Muscle of leg (tissue), 11 donors: Measurements from ENCODE around the gene BGN. TPM values are rescaled to one million over a fixed set of nuclear protein-coding genes. Genes with fewer than 3 reads are reported as not detected.

ENCODE experiments used
- DNase-seq: peaks from one replicate; pipeline ENCODE4 v3.0.0; 2013
- H3K27ac ChIP-seq: one replicate; pipeline ENCODE4 v1.5.1; 2013; ENCODE audit warnings: mild to moderate bottlenecking, low read length, control low read depth
- H3K27me3 ChIP-seq: one replicate; pipeline ENCODE4 v1.6.1; 2013; ENCODE audit warnings: low read length; ENCODE audit not compliant: control insufficient read depth, insufficient read depth
- H3K36me3 ChIP-seq: one replicate; pipeline ENCODE4 v1.6.1; 2013; ENCODE audit warnings: low read length; ENCODE audit not compliant: control insufficient read depth, insufficient read depth
- H3K4me1 ChIP-seq: one replicate; pipeline ENCODE4 v1.6.1; 2013; ENCODE audit warnings: low read length; ENCODE audit not compliant: control insufficient read depth, insufficient read depth
- H3K4me3 ChIP-seq: one replicate; pipeline ENCODE4 v1.5.1; 2013; ENCODE audit warnings: low read length, control low read depth
- H3K9me3 ChIP-seq: replicated peaks from 2 replicates; pipeline ENCODE4 v1.6.1; 2013; ENCODE audit warnings: low read depth, low read length; ENCODE audit not compliant: control insufficient read depth
- WGBS: methylation state at CpG from one replicate; pipeline ENCODE4 v1.1.5; 2013; ENCODE audit warnings: missing lambda C conversion rate; ENCODE audit not compliant: insufficient coverage; 5-methylcytosine and 5-hydroxymethylcytosine counted together
- polyA plus RNA-seq, 8 donors: library from polyadenylated mRNA; unstranded; fragments of 120-200 nt; gene quantifications; one replicate each; pipeline versions ENCODE4 v1.2.1 to v1.2.3, GENCODE V29; 2013; ENCODE audit warnings: inconsistent platforms in 1 of 8, low replicate concordance in 1 of 8; ENCODE audit not compliant: insufficient read length in 8 of 8, insufficient read depth in 1 of 8
- total RNA-seq: library from RNA; stranded (reverse); fragments of 120-200 nt; gene quantifications from one replicate; pipeline ENCODE4 v1.2.4, GENCODE V29; 2013

Gene BGN
- total and polyA plus RNA-seq, 9 donors = 39.7 to 238 (median 152) TPM

- DNase-seq = peak; percentile 59
- 71% methylated on average over 16 of the region's 17 CpGs for WGBS
- Histone ChIP-seq H3K4me1 (peaks cover 39% of the 10 kb centered on the region), H3K9me3 (no peaks in the 10 kb centered on the region), H3K4me3 (no peak overlapping the region), H3K27ac (peak overlapping the region; percentile 29), H3K27me3 (peaks cover 4% of the 10 kb centered on the region), H3K36me3 (no peaks in the 10 kb centered on the region)
Observed at GRCh38 chrX:153499876-153500275, 5.1 kb downstream of the BGN start.

GRCh38 chrX:153500676-153501280 lies 6.0 kb downstream of the BGN start:
- no peak overlapping the region for H3K4me3 ChIP-seq
- 87% methylated on average over 8 of the region's 9 CpGs for WGBS
- peaks cover 31% of the 10 kb centered on the region for H3K4me1 ChIP-seq
- H3K36me3 ChIP-seq = no peaks in the 10 kb centered on the region
- no peak for DNase-seq
- no peak overlapping the region for H3K27ac ChIP-seq
- no peaks in the 10 kb centered on the region for H3K27me3 ChIP-seq
- no peaks in the 10 kb centered on the region for H3K9me3 ChIP-seq

DNA sequence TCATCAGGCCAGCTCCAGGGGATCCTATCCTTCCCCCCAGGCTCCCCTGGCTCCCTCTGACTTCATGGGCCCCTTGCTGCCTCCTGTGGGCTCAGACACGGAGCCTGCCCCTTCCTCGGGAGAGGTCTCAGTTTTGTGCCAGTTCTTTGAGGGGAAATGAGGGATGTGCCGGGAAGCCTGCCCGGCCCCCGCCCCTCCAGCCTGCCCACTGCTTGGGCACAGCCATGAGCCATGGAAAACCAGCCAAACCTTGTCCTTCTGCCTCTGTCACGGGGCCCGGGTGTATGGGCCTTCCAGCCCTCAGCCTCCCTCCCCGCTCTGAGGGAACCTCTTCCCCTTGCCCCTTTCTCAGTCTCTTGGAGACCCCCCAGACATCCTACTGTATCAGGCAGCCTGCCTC lies 6.8 kb downstream of the BGN start:
- Histone ChIP-seq H3K27ac (no peak overlapping the region), H3K4me3 (no peak overlapping the region), H3K4me1 (peaks cover 31% of the 10 kb centered on the region), H3K9me3 (no peaks in the 10 kb centered on the region), H3K36me3 (peaks cover 4% of the 10 kb centered on the region), H3K27me3 (no peaks in the 10 kb centered on the region)
- 81% methylated on average over 6 of the region's 8 CpGs for WGBS
- DNase-seq = no peak

DNA sequence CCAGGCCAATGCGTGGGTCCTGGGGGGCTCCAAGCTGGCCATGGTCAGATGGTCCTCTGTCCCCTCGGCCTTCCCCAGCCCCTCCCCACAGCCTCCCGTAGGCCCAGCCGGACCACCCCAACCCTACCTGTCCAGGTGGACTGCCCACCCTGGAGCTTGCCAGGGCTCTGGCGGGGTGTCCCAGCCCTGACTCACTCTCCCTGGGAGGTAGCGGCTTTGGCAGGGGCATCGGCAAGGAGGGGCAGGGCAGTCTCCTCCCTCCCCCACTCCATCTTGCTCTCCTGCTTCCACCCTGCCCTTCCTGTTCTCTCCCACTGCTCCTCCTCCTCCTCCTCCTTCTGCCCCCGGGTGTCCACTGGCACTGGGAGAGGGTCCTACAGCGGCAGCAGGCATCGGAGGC lies 7.4 kb downstream of the BGN start:
- no peak overlapping the region for H3K27ac ChIP-seq
- H3K4me1 ChIP-seq = peaks cover 33% of the 10 kb centered on the region
- WGBS = 77% methylated on average over 9 of the region's 10 CpGs
- no peaks in the 10 kb centered on the region for H3K9me3 ChIP-seq
- no peaks in the 10 kb centered on the region for H3K27me3 ChIP-seq
- no peak for DNase-seq
- H3K36me3 ChIP-seq = peaks cover 4% of the 10 kb centered on the region
- no peak overlapping the region for H3K4me3 ChIP-seq

- no peak for DNase-seq
- Histone ChIP-seq H3K4me3 (no peak overlapping the region), H3K27me3 (no peaks in the 10 kb centered on the region), H3K9me3 (no peaks in the 10 kb centered on the region), H3K27ac (no peak overlapping the region), H3K36me3 (peaks cover 4% of the 10 kb centered on the region), H3K4me1 (peaks cover 39% of the 10 kb centered on the region)
- 88% methylated on average over 11 of the region's 14 CpGs for WGBS
Observed at GRCh38 chrX:153502796-153503195, 8.0 kb downstream of the BGN start.

DNA sequence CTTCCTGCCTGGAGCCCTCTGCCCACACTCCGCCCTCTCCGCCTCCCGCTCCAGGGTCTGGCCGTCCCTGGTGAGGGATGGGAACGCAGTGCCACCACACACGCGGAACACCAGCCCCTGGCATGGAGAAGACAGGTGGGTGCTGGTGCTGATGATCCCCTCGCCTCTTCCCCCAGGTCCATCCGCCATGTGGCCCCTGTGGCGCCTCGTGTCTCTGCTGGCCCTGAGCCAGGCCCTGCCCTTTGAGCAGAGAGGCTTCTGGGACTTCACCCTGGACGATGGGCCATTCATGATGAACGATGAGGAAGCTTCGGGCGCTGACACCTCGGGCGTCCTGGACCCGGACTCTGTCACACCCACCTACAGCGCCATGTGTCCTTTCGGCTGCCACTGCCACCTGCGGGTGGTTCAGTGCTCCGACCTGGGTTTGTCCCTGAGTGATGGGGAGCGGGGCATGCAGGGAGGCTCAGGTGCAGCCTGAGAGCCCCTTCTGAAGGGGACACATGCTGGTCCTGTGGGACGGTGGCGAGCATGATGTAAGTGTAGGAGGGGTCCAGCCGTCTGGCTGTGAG lies 9.8 kb downstream of the BGN start:
- 77% methylated on average over 23 of the region's 26 CpGs for WGBS
- no peak overlapping the region for H3K4me3 ChIP-seq
- no peaks in the 10 kb centered on the region for H3K27me3 ChIP-seq
- DNase-seq = no peak
- no peaks in the 10 kb centered on the region for H3K9me3 ChIP-seq
- peaks cover 42% of the 10 kb centered on the region for H3K4me1 ChIP-seq
- H3K36me3 ChIP-seq = peaks cover 4% of the 10 kb centered on the region
- no peak overlapping the region for H3K27ac ChIP-seq

DNA sequence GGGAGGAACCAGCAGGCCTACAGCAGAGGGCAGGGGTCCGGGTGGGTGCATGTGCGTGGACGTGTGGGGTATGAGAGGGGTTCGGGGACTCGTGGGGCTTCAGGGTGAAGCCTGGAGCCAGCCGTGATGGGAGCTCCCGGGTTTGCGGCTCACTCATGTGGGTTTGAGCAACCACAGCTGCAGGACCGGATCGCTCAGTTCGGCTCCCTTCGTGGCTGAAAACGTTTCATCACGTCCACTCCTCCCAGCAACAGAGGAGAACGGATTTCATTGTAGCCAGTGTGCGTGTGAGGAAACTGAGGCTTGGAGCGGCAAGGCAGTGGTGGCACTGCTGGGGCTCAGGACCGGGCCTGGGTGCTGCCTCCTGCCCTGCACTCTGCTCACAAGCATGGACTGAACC lies 10.6 kb downstream of the BGN start:
- Histone ChIP-seq H3K27ac (no peak overlapping the region), H3K27me3 (no peaks in the 10 kb centered on the region), H3K9me3 (no peaks in the 10 kb centered on the region), H3K4me1 (peaks cover 41% of the 10 kb centered on the region), H3K4me3 (no peak overlapping the region), H3K36me3 (peaks cover 4% of the 10 kb centered on the region)
- 83% methylated on average over 16 of the region's 18 CpGs for WGBS
- DNase-seq = no peak

DNA sequence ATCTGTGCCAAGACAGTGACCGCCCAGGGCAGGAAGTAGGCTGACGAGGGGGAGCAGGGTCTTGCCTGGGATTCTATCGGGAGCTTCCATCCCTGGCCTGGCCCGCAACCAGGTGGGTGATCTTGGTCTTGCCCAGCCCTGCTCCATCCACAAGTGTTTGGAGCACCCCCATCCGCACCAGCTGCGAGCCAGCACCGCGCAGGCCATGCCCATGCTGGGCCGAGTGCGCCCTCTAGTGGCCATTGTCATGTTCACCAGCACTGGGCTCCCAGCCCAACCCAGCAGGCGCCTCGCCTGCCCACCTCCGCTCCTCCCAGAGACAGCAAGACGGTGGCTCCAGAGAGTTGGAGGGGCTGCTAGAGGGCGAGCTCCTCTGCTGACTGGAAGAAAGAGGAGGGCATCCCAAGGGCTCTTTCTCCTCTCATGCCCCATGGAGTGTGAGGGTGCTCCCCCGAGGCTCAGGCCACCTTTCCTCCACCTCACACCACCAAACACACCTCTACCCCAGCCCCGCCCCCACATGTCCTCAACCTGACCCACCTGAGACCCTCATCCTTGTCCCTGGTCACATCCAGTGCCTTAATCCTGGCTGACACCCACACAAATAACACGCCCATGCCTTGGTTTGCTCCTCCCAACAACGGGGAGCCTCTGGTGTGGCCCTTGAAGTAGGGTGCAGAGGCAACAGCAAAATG lies 12.9 kb downstream of the BGN start:
- DNase-seq = peak; percentile 84
- H3K36me3 ChIP-seq = peaks cover 4% of the 10 kb centered on the region
- H3K27ac ChIP-seq = no peak overlapping the region
- no peaks in the 10 kb centered on the region for H3K9me3 ChIP-seq
- 27% methylated on average over 11 of the region's 19 CpGs for WGBS
- peaks cover 2% of the 10 kb centered on the region for H3K27me3 ChIP-seq
- H3K4me1 ChIP-seq = peaks cover 51% of the 10 kb centered on the region
- no peak overlapping the region for H3K4me3 ChIP-seq

DNA sequence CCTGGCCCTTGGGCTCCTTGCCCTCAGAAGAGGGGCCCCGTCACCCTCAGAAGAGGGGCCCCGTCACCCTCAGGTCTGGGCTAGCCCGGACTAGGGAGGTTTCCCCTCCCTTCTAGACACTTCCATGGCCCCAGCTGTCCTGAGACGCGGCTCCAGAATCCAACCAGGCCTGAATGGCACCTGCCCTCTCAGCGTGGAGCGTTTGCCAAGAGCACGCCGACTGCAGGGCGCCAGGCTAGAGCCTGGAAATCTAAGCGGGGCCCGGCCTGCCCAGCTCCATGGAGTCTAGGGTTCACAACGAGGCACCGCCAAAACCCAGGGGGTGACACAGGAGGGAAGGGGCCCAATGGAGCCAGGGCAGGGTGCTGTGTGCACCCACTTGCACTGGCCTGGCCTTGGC lies 14.8 kb downstream of the BGN start:
- DNase-seq = no peak
- Histone ChIP-seq H3K9me3 (no peaks in the 10 kb centered on the region), H3K4me1 (peaks cover 55% of the 10 kb centered on the region), H3K27me3 (peaks cover 2% of the 10 kb centered on the region), H3K36me3 (peaks cover 4% of the 10 kb centered on the region), H3K27ac (no peak overlapping the region), H3K4me3 (no peak overlapping the region)
- WGBS = 85% methylated on average over 14 of the region's 14 CpGs

- H3K9me3 ChIP-seq = no peaks in the 10 kb centered on the region
- H3K36me3 ChIP-seq = peaks cover 4% of the 10 kb centered on the region
- no peak for DNase-seq
- peaks cover 55% of the 10 kb centered on the region for H3K4me1 ChIP-seq
- no peak overlapping the region for H3K4me3 ChIP-seq
- H3K27ac ChIP-seq = no peak overlapping the region
- H3K27me3 ChIP-seq = peaks cover 5% of the 10 kb centered on the region
- 74% methylated on average over 8 of the region's 11 CpGs for WGBS
Observed at GRCh38 chrX:153510383-153510782, 15.6 kb downstream of the BGN start.
